Fibroblast of lung (primary cell): ENCODE results near the gene RFX8.

ENCODE experiments used
- EZH2 ChIP-seq: IDR thresholded peaks from 2 replicates; pipeline ENCODE4 v1.5.1; 2012; ENCODE audit warnings: low read length, control low read depth, mild to moderate bottlenecking; ENCODE audit errors: missing control alignments
- TF ChIP-seq, protein P1 (sequence below), 2 donors: IDR thresholded peaks in 1 of 2; conservative IDR thresholded peaks in 1 of 2; 1 replicate in 1 of 2; 2 replicates in 1 of 2; pipeline ENCODE4 v1.5.1; 2011 to 2012; ENCODE audit warnings: low read length in 2 of 2, control low read depth in 1 of 2, inconsistent platforms in 1 of 2, low read depth in 1 of 2, mild to moderate bottlenecking in 1 of 2

DNA sequence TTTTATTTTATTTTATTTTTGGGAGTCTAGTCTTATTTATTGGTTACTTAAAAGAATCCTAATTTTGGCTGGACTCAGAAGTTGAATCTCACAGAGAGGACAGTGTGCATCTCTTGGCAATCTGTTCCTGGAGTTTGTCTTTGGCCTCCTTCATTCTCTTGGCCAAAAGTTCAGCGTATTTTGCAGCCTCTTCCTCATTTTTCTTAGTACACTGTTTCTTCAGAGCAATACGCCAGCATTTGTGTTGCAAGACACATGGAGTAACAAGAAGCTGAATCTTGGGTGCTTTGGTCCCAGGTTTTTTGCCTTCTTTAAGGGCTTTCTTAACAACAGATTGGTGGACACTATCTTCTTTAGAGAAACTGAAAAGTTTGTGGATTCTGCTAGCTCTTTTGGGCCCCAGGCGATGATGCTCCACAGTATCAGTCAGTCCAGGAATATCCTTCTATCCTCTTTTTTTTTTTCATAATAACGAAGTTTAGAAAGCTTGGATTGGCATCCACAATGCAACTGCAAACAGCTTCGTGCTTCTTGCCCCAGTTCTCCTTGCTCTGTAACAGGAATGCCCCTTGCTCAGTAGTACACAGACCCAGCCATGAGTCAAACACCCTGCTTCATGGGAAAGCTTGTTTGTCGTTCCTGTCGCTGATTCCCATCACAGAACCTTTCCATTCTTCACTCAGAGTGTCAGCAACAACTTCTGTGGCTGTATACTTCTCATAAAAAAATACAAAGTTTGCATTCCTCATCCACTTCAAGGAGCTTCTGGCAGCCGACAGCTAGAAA, 34.8 kb upstream of the RFX8 start:
- TF ChIP-seq, protein P1, sequence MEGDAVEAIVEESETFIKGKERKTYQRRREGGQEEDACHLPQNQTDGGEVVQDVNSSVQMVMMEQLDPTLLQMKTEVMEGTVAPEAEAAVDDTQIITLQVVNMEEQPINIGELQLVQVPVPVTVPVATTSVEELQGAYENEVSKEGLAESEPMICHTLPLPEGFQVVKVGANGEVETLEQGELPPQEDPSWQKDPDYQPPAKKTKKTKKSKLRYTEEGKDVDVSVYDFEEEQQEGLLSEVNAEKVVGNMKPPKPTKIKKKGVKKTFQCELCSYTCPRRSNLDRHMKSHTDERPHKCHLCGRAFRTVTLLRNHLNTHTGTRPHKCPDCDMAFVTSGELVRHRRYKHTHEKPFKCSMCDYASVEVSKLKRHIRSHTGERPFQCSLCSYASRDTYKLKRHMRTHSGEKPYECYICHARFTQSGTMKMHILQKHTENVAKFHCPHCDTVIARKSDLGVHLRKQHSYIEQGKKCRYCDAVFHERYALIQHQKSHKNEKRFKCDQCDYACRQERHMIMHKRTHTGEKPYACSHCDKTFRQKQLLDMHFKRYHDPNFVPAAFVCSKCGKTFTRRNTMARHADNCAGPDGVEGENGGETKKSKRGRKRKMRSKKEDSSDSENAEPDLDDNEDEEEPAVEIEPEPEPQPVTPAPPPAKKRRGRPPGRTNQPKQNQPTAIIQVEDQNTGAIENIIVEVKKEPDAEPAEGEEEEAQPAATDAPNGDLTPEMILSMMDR (conservative IDR thresholded peaks at IDR 0.05 in 1 of 2, IDR thresholded peaks at IDR 0.05 in 1 of 2; ENCODE audit: low read depth in 1 of 2, low read length in 2 of 2): no peak
- no peak for TF ChIP-seq EZH2
